Lower leg skin (tissue), 3 donors: ENCODE data around the gene GRM7.

ENCODE experiments used
- CTCF ChIP-seq, 3 donors: fragments of 450-650 bp; IDR thresholded peaks; one replicate each; pipeline ENCODE4 v1.5.1; 2016; ENCODE audit warnings: antibody characterized with exemption in 3 of 3, mild to moderate bottlenecking in 3 of 3, moderate library complexity in 2 of 3
- POLR2A ChIP-seq, 2 donors: fragments of 450-650 bp; IDR thresholded peaks; one replicate each; pipeline ENCODE4 v1.6.1; 2016 to 2017; ENCODE audit warnings: antibody characterized with exemption in 2 of 2, mild to moderate bottlenecking in 1 of 2, moderate library complexity in 1 of 2

- TF ChIP-seq CTCF (IDR thresholded peaks at IDR 0.05) (no peak), POLR2A (IDR thresholded peaks at IDR 0.05) (no peak)
These were observed 214.2 kb downstream of the GRM7 start for GRCh38 chr3:7075117-7075516.
